ENCODE data around the gene WRNIP1.

WRNIP1 gene

DNA sequence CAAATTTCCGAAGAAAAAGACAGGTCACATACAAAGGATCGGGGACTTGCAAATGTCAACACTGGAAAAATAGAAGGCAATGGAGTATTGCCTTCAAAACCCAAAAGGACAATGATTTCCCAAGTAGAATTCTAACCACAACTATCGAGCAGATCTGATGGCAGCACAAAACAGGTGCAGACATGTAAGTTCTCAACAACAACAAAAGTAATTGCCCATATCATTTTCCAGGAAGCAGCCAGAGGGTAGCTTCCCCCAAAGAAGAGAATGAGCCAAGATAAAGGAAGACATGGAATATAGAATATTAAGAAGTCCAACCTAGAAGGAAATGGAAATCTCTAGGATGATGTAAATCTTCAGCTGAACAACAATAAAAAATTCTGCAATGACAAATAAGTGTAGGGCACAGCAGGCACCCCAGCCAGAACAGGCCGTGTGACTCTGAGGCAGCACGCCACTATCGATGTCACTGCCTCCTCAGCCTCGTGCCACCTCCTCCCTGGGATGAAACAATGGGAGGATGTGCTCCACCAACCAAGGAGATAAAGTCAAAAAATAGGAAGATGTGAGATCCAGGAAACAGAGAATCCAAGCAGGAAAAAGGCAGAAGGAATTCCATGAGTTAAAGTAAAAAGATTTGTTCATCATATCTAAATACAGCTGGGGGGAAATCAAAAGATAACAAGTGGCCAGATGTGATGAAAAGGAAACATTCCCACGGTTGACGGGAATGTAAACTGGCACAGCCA, 42.3 kb downstream of the WRNIP1 start:
- FAIRE-seq = no peak

DNA sequence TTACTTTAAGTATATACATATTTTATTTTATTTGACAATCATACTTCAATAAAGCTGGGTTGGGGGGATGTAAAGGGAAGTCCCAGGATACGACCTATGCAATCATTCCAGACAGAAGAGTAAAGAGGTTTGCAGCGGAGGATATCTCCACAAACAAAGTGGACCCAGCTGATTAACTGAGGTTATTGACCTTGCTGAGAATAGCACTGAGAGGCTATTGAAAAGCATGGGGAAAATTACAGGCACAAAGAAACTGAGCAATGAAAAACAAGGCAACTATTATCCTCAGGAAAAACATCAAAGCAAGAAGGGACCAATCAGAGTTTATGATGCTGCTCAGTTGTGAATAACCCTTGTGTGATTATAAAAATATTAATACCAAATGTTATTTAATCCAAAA, 43.8 kb downstream of the WRNIP1 start:
- FAIRE-seq = no peak

DNA sequence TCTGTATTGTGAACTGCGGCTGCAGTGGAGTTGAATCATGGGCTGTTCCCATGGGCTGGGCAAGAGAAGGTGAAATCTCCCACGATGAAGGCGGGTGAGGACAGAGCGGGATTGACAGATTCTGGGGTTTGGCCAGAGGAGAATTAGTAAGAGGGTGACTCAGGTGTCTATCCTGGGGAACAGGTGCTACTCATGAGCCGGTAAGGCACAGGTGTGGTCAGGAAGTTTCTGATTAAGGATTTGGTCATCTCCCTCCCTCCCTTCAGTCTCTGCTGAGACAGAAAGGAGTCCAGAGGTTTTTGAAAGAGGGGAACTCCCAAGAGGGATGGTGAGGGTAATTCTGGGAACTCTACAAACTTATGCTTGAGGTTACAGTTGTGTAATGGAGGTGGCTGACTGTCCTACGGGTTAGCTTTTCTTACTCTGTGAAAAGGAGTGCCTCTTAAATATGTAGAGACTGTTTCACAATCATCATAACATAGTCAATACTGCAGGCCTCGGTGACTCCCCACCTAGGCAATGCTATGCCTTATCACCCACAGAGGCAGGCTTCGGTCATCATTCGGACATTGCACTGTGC, 45.0 kb downstream of the WRNIP1 start:
- FAIRE-seq = no peak

DNA sequence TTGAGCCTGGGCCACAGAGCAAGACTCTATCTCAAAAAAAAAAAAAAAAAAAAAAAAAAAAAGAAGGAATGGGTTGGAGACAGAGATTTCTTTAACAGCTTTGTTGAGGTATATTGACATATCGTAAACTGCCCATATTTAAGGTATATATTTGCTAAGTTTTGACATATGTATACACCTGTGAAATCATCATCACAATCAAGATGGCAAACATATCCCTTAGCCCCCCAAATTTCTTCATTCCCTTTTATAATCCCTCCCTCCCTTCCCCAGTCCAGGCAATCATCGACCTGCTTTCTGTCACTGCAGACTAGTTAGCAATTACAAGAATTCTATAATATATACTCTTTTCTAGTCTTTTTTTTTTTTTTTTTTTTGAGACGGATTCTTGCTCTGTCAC, 47.5 kb downstream of the WRNIP1 start:
- no peak for FAIRE-seq

DNA sequence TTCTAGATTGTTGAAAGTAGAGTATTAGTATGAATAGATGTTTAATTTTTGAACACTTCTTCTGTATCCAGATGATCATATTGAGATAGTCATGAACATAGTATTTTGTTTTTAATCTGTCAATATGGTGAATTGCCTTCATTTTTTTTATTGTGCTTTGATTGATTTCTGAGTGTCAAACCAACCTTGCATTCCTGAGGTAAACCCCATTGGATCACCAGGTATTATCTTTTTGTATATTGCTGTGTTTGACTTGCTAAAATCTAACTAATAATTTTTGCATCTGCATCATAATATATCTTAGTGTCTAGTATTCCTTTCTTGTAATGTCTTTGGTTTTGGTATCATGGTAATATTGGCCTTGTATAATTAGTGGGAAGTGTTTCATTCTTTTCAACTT, 51.0 kb downstream of the WRNIP1 start:
- no peak for FAIRE-seq

DNA sequence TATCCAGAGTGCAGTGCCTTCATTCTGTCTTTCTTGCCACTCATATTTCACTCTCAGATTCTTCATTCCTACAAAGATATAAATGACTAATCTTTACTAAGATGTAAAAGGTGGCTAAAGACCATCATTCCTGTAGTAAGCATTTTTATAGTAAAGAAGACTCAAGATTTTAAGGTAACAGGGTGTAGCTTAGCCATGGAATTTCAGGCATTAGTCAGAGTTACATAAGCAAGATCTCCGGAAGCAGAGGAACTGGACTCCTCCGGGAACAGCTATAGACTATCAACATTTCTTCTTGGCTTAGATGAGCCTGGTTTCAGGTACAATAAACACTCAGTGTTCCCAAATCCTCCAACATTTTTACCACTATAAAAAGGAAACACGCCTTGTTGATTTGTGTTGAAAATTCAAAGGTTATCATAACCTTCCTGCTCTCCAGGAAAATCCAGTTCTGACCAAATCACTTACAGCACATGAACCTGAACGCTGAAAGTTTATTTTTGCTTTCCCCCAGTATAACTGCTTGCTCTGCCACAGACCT, 52.8 kb downstream of the WRNIP1 start:
- peak; percentile 43 for FAIRE-seq

DNA sequence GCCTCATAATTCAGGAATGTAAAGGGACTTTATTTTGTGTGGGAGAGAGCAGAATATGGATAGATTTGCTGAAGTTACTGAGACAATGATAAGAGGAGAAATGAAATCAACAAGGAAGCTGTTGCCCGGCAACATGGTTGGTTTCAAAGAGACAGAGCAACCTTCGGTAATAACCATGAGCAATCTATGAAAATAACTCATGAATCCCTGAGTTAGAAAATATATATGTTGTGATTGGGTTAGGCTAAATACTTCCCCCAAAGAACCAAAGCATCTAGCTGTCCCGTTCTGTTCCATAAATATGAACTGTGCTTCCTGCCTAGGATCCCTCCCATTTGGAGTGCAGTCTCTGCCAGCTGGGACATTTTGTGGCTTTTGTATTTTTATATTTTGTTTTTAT, 53.4 kb downstream of the WRNIP1 start:
- no peak for FAIRE-seq

DNA sequence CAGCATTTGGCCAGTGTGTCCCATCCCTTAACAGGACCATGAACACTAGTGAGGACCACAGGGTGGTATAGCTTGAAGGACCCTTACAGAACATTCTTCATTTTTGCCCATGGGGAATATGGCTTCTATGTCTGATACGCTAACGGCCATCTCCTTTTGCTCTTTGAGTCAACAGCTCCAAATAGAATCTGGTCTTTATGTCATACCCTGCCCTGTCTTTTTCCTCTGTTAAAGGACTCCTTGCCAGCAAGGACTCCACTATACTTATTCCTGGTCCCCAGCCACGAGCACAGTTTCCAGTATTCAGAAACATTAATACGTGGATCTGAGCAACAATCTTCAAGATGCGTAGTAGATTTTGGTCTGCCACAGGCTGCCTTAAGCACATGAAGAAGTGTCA, 53.9 kb downstream of the WRNIP1 start:
- no peak for FAIRE-seq

DNA sequence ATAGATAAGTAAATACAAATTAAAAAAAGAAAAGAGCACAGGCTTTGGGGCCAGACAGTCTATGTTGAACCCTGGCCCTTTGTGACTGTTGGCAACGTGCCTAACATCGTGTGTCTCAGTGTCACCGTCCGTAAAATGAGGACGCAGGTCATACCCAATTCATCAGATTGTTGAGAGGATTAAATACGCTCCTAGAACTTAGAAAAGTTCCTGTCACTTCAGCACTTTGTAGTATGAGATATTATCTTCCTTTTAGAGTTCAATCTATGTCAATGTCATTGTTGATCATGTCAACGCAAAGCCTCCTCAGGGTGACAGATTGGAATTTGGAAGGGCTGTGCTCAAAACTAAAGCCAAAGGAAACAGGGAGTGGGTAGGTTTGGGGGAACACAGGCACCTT, 54.8 kb downstream of the WRNIP1 start:
- FAIRE-seq = no peak

DNA sequence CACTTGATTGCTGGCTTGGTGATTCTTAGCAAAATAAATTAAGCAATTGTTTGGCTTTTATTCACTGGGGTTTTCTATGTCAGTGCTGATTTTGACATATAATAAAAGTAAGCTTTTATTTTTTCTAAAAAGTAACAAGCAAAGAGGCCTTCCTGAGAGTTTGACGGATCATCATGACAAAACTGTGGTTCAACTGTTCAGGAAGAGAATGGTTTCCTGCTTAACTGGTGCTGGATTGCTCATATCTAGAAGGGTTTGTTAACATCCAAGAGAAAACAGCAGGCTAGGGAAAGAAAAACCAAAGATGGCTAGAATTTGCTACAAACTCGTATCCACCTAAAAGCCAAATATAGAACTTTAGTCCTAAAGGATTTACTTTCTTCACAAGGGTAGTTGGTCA, 55.2 kb downstream of the WRNIP1 start:
- FAIRE-seq = no peak

DNA sequence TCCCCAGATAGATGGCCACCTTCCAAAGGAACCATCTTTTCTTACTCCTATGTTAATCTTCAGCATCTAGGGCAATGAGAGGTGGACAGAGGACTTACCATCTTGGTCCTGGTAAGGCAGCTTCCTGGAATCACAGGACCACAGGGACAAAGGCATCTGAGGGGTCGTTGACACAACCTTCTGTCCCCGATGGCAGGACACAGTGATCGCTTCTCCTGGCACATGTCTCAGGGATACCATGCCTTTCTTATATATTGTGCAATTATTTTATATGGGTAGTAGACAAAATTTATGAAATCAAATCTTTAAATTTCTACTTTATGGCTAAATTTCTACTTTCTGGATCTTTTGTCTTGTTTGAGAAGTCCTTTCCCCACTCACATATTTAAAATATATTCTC, 56.4 kb downstream of the WRNIP1 start:
- FAIRE-seq = no peak

DNA sequence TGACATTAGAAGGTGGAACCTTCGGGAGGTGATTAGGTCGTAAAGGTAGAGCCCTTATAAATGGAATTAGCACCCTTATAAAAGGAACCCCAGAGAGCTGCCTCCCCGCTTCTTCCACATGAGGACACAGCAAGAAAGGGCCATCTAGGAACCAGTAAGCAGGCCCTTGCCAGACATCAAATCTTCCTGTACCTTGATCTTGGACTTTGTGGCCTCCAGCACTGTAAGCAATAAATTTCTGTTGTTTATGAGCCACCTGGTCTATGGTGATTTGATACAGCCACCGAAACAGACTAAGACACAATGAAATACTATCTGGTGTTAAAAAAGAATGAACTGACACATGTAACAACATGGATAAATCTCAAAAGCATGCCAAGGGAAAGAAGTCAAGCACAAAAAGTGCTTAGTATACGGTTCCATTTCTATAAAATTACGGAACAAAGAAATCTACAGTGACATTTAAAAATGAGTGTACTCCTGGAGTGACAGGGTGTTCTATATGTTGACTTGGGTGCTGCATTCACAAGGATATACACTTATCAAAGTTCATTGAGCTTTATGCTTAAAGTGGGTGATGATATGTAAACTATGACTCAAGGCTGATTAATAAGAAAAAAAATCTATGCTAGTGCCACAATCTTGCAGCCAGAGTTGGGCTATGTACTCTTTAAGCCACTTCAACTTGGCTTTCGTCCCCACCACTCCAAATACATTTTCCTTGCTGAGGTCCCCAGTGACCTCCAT, 58.1 kb downstream of the WRNIP1 start:
- FAIRE-seq = no peak

DNA sequence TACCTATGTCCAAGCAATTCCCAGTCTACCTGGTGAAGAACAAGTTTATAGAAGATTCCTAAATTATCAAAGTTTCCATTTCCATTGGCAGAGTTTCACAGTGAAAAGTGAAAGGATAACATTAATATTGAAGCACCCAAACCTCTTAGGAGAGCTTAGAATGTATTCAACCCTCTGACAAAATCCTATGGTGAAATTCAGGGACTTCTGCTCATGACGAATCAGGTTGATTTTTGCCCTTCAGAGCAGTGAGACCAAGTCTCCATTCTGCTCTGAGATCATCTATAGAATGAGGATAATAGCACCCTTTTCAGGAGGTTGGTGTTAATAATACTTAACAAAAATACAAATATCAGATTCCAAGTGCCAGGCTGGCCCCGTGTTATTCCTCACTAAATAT, 60.9 kb downstream of the WRNIP1 start:
- no peak for FAIRE-seq

DNA sequence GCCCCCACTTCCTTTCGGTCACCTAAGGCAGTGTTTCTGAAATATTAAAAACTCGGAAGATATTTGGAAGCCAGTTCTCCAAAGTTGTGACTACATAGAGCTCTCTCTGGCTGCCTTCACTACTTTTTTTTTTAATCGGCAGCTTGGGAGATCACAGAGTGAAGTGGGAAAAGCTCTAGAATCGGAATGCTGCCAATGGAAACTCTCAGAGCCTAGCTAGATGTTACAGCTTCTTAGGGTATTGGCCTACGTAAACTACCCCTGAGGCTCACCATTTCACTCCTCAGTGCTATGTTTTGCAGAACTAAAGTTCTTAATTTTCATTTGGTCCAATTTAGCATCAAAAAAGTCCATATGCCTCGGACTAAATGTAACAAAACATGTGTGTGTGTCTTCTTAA, 61.9 kb downstream of the WRNIP1 start:
- no peak for FAIRE-seq

DNA sequence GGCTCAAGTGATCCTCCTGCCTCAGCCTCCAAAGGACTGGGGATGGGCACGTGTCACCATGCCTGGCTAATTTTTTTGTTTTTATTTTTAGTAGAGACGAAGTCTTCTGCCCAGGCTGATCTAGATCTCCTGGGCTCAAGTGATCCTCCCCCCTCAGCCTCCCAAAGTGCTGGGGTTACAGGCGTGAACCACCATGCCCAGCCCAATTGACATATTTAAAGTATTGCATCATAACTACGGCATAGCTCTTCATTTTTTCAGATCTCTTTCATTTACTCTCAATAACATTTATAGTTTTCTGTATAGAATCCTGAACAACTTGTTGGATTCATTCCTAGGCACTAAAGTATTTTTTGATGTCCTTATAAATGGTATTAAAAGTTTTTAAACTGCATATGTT, 63.4 kb downstream of the WRNIP1 start:
- no peak for FAIRE-seq

DNA sequence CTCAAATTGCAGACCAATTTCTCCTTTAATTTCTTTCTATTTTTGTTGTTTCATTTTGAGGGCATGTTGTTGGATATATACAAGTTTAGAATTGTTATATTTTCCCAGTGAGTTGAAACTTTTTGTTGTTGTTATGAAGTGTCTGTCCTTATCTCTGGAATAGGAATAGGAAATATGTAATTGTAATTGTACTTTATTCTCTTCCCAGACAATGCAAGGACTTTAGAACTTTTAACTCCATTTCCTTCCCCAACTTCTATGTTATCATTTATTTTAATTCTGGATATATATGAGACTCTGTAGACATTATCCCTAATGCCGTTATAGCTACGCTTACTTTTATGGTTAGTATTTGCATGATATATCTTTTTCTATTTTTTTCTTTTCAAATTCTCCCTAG, 64.1 kb downstream of the WRNIP1 start:
- FAIRE-seq = no peak

DNA sequence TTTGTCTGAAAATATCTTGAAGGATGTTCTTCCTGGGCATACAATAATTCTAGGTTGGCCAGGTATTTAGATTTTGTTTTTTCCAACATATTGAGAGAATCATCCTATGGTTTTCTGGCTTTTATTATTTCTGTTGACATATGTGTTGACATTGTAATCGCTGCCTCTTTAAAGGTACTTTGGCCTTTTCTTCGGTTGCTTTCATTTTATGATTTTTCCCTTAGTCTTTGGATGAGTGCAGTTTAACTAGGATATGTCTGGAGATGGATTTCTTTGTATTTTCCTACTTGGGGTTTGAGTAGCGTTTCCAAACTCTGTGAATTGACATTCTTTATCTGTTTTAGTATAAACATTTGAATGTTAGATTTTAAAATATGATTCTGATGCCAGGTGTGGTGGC, 65.0 kb downstream of the WRNIP1 start:
- FAIRE-seq = no peak

DNA sequence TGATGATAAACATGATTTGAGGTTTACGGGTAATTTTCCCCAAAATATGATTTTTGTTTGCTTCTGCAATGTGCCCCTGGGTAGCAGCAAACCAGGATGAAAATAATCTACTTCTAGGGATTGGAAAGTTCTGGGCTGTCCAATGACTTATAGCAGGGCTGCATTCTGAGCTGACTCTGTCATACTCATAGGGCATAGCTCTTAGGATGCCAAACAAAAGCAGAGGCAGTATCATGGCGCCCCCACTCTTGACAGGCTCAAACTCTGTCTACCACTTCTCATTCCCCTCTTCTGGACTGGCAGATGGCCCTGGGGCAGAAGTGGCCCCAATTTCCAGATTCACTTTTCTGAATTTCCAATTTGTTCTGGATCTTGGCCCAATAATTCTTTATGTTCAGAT, 66.2 kb downstream of the WRNIP1 start:
- no peak for FAIRE-seq

DNA sequence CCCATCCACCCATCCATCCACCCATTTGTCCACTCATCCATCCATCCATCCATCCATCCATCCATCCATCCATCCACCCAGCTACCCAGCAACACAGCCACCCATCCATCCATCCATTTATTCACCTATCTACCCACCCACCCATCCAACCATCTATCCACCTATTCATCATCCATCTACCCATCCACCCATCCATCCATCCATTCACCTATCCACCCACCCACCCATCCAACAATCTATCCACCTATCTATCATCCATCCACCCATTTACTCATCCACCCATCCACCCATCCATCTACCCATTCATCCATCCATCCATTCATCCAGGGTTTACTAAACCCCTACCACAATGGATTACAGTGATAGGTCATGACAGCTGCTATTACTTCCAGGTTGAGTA, 69.1 kb downstream of the WRNIP1 start:
- no peak for FAIRE-seq

Measured in colon (tissue), 2 donors.